ENCODE data around the gene FOXK1. TPM values are rescaled to one million over a fixed set of nuclear protein-coding genes. Genes with fewer than 3 reads are reported as not detected.

FOXK1 gene
- polyA plus RNA-seq, 3 donors, result 0.33 to 16.8 (median 0.76) TPM

DNA sequence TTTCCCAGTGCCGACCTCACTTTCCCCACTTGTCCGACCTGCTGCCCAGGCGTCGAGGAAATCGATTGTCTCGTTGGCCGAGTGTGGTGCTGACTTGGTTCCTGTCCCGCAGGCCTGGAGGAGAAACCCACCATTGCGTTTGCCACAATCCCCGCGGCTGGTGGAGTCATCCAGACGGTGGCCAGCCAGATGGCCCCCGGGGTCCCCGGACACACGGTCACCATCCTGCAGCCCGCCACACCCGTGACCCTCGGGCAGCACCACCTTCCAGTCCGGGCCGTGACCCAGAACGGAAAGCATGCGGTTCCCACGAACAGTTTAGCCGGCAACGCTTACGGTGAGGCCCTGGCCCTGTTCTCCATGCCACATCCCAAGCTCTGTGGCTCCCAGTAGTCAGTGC lies 78.9 kb downstream of the FOXK1 start:
- Histone ChIP-seq H3K9ac (ENCODE audit: insufficient read depth, low read length, poor library complexity, severe bottlenecking) (no peak overlapping the region), H3K9me3 (replicated peaks in 1 of 2; ENCODE audit: control insufficient read depth in 1 of 2, insufficient read depth in 1 of 2, low read length in 2 of 2) (no peaks in the 10 kb centered on the region), H3K27ac (ENCODE audit: low read depth in 1 of 2, low read length in 2 of 2) (no peak overlapping the region), H2AFZ (ENCODE audit: insufficient read depth, low read depth, low read length, poor library complexity, severe bottlenecking) (no peak overlapping the region), H4K20me1 (ENCODE audit: insufficient read depth, low read length) (peaks cover 18% of the 10 kb centered on the region), H3K4me1 (ENCODE audit: control insufficient read depth in 1 of 2, insufficient read depth in 2 of 2, low read length in 2 of 2) (no peaks in the 10 kb centered on the region), H3K79me2 (ENCODE audit: insufficient read depth, low read length) (no peaks in the 10 kb centered on the region), H3K4me3 (replicated peaks in 1 of 3; ENCODE audit: low read depth in 2 of 3, low read length in 3 of 3) (no peak overlapping the region), H3K36me3 (replicated peaks in 1 of 2; ENCODE audit: control insufficient read depth in 1 of 2, insufficient read depth in 2 of 2, low read length in 2 of 2) (peaks cover 83 to 99% of the 10 kb centered on the region in 2 donors), H3K4me2 (replicated peaks; ENCODE audit: extremely low read depth, low read length, poor library complexity, severe bottlenecking) (no peak overlapping the region), H3K27me3 (ENCODE audit: control insufficient read depth in 2 of 2, insufficient read depth in 2 of 2, low read length in 2 of 2) (no peaks in the 10 kb centered on the region)
- peaks cover 0 to 2% (median 0%) of the 10 kb centered on the region in 3 donors for H3K27me3 Mint-ChIP-seq (ENCODE audit: low read depth in 3 of 3)
- peaks cover 70 to 97% of the 10 kb centered on the region in 2 donors for H3K36me3 Mint-ChIP-seq
- no peak overlapping the region for H3K27ac Mint-ChIP-seq
- no peak overlapping the region for H3K4me3 Mint-ChIP-seq
- H3K9me3 Mint-ChIP-seq, result peaks cover 0 to 3% (median 0%) of the 10 kb centered on the region in 7 donors
- H3K4me1 Mint-ChIP-seq, result no peaks in the 10 kb centered on the region
- WGBS (ENCODE audit: insufficient coverage), result 98% methylated on average over 26 of the region's 26 CpGs
- intact Hi-C loops (cut with micrococcal nuclease), result no loop called here
- no peak for DNase-seq
- TF ChIP-seq, protein P1, sequence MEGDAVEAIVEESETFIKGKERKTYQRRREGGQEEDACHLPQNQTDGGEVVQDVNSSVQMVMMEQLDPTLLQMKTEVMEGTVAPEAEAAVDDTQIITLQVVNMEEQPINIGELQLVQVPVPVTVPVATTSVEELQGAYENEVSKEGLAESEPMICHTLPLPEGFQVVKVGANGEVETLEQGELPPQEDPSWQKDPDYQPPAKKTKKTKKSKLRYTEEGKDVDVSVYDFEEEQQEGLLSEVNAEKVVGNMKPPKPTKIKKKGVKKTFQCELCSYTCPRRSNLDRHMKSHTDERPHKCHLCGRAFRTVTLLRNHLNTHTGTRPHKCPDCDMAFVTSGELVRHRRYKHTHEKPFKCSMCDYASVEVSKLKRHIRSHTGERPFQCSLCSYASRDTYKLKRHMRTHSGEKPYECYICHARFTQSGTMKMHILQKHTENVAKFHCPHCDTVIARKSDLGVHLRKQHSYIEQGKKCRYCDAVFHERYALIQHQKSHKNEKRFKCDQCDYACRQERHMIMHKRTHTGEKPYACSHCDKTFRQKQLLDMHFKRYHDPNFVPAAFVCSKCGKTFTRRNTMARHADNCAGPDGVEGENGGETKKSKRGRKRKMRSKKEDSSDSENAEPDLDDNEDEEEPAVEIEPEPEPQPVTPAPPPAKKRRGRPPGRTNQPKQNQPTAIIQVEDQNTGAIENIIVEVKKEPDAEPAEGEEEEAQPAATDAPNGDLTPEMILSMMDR (IDR thresholded peaks at IDR 0.05), result no peak

DNA sequence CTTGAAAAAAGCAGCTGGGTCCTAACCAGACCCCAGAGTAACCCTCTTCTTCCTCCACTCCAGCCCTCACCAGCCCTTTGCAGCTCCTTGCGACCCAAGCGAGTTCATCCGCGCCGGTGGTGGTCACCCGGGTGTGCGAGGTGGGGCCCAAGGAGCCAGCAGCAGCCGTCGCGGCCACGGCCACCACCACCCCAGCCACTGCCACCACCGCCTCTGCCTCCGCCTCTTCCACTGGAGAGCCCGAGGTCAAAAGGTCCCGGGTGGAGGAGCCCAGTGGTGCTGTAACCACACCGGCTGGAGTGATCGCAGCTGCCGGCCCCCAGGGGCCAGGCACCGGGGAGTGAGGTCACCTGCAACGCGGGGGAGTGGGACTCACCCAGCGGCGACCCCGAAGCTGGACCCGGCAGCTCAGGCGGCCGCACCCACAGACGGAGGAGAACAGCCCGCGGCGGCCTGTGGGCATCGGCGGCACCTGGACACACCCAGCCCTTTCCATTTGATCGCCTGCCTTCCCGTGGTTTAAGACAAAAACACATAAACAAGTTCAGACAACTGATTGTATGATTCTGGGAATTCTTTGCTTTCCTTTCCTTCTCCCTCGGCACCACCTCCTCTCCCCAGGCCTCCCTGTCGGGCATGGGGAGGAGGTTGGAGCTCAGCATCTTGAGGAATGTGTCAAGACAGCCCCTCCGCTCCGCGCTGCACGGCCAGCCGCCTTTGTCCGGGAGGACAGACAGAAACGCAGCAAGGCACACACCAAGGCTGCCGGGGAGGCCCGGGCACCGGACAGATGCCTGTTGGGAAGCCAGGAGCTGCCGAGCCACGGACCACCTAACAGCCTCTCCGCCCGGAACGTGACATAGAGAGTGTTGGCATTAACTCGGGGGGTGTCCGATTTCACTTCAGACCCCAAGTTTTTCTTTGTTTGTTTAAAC lies 80.3 kb downstream of the FOXK1 start:
- no peaks in the 10 kb centered on the region for H3K27me3 ChIP-seq (ENCODE audit: control insufficient read depth in 2 of 2, insufficient read depth in 2 of 2, low read length in 2 of 2)
- no peaks in the 10 kb centered on the region for H3K79me2 ChIP-seq (ENCODE audit: insufficient read depth, low read length)
- no peak overlapping the region for H3K4me3 ChIP-seq (replicated peaks in 1 of 3; ENCODE audit: low read depth in 2 of 3, low read length in 3 of 3)
- peaks cover 72 to 99% of the 10 kb centered on the region in 2 donors for H3K36me3 ChIP-seq (replicated peaks in 1 of 2; ENCODE audit: control insufficient read depth in 1 of 2, insufficient read depth in 2 of 2, low read length in 2 of 2)
- no peaks in the 10 kb centered on the region for H3K9me3 ChIP-seq (replicated peaks in 1 of 2; ENCODE audit: control insufficient read depth in 1 of 2, insufficient read depth in 1 of 2, low read length in 2 of 2)
- peak overlapping the region in 3 of 7 donors; percentile 26 to 86 (median 46) for H3K27ac Mint-ChIP-seq
- H3K36me3 Mint-ChIP-seq, result peaks cover 66 to 92% of the 10 kb centered on the region in 2 donors
- H3K4me3 Mint-ChIP-seq, result no peak overlapping the region
- H3K4me2 ChIP-seq (replicated peaks; ENCODE audit: extremely low read depth, low read length, poor library complexity, severe bottlenecking), result no peak overlapping the region
- no peak overlapping the region for H3K9ac ChIP-seq (ENCODE audit: insufficient read depth, low read length, poor library complexity, severe bottlenecking)
- no peaks in the 10 kb centered on the region for H3K4me1 Mint-ChIP-seq
- peaks cover 18% of the 10 kb centered on the region for H4K20me1 ChIP-seq (ENCODE audit: insufficient read depth, low read length)
- H3K27me3 Mint-ChIP-seq (ENCODE audit: low read depth in 3 of 3), result peaks cover 0 to 2% (median 0%) of the 10 kb centered on the region in 3 donors
- intact Hi-C loops (cut with micrococcal nuclease), result no loop called here
- H2AFZ ChIP-seq (ENCODE audit: insufficient read depth, low read depth, low read length, poor library complexity, severe bottlenecking), result no peak overlapping the region
- H3K27ac ChIP-seq (ENCODE audit: low read depth in 1 of 2, low read length in 2 of 2), result no peak overlapping the region
- DNase-seq, result no peak
- 98% methylated on average over 47 of the region's 54 CpGs for WGBS (ENCODE audit: insufficient coverage)
- TF ChIP-seq, protein P1 (IDR thresholded peaks at IDR 0.05), result no peak
- peaks cover 0 to 6% (median 0%) of the 10 kb centered on the region in 7 donors for H3K9me3 Mint-ChIP-seq
- no peaks in the 10 kb centered on the region for H3K4me1 ChIP-seq (ENCODE audit: control insufficient read depth in 1 of 2, insufficient read depth in 2 of 2, low read length in 2 of 2)
